Loucy (cell line): ENCODE data around the gene SLC2A5.

ENCODE experiments used
- EZH2phosphoT487 ChIP-seq: fragments of 200-600 bp; IDR thresholded peaks from 2 replicates; pipeline ENCODE4 v1.6.1; 2018; ENCODE audit warnings: antibody characterized with exemption, mild to moderate bottlenecking, moderate library complexity, borderline replicate concordance
- TF ChIP-seq, protein P1 (sequence below): fragments of 200-600 bp; sonication (generic); conservative IDR thresholded peaks from 2 replicates; pipeline ENCODE4 v1.5.1; 2014; ENCODE audit warnings: mild to moderate bottlenecking, antibody characterized with exemption, low read length

DNA sequence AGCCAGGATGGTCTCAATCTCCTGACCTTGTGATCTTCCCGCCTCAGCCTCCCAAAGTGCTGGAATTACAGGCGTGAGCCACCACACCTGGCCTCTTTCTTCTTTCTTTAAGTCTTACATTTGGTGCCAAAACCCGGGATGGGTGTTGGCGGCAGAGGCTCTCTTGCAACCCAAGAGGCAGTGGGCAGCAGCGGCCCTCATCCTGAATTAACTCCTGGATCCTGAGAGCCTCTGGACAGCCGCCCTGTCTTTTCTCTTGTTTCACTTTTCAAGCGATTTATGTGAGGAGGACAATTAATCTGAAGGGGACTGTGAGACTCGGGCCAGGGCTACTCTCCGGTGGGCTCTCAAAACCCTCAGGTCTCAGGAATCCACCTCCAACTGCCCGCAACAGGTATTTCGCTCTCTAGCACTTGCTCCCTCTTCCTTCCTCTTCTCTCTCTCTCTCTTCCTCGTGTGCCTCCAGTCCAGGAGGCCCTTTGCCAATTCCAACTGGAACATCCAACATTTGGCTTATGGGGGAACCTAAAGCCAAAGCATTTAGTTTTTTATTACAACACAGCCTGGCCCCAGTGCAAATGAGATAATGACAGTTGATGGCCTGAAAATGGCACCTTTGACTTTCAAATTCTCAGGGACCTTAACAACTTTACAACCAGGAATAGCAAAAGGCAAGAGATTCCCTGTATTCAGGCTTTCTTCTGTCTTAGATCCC, 18.1 kb upstream of the SLC2A5 start:
- TF ChIP-seq, protein P1, sequence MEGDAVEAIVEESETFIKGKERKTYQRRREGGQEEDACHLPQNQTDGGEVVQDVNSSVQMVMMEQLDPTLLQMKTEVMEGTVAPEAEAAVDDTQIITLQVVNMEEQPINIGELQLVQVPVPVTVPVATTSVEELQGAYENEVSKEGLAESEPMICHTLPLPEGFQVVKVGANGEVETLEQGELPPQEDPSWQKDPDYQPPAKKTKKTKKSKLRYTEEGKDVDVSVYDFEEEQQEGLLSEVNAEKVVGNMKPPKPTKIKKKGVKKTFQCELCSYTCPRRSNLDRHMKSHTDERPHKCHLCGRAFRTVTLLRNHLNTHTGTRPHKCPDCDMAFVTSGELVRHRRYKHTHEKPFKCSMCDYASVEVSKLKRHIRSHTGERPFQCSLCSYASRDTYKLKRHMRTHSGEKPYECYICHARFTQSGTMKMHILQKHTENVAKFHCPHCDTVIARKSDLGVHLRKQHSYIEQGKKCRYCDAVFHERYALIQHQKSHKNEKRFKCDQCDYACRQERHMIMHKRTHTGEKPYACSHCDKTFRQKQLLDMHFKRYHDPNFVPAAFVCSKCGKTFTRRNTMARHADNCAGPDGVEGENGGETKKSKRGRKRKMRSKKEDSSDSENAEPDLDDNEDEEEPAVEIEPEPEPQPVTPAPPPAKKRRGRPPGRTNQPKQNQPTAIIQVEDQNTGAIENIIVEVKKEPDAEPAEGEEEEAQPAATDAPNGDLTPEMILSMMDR, result no peak
- no peak for TF ChIP-seq EZH2phosphoT487
